Measurements from ENCODE around the gene UBE2E2. TPM values are rescaled to one million over a fixed set of nuclear protein-coding genes. Genes with fewer than 3 reads are reported as not detected.

Gene UBE2E2
- total RNA-seq, 2 experiments from 2014 or later, result 14.1 to 20.2 TPM

- no peak for TF ChIP-seq CTCF (IDR thresholded peaks at IDR 0.05)
- Histone ChIP-seq H3K4me3 (ENCODE audit: low read length) (no peak overlapping the region), H3K36me3 (ENCODE audit: insufficient read depth, low read length) (no peaks in the 10 kb centered on the region), H3K4me1 (ENCODE audit: insufficient read depth, low read length) (no peaks in the 10 kb centered on the region), H3K27ac (ENCODE audit: low read depth in 1 of 2, low read length in 2 of 2) (no peak overlapping the region), H3K27me3 (ENCODE audit: control insufficient read depth in 1 of 2, insufficient read depth in 2 of 2, low read length in 2 of 2) (no peaks in the 10 kb centered on the region), H3K9me3 (ENCODE audit: control insufficient read depth in 1 of 2, insufficient read depth in 1 of 2, low read length in 2 of 2) (no peaks in the 10 kb centered on the region)
- Mint-ChIP-seq H3K4me1 (ENCODE audit: low read depth) (no peaks in the 10 kb centered on the region), H3K4me3 (no peak overlapping the region), H3K9me3 (no peaks in the 10 kb centered on the region), H3K27me3 (peaks cover 4% of the 10 kb centered on the region), H3K36me3 (ENCODE audit: low read depth) (no peaks in the 10 kb centered on the region), H3K27ac (no peak overlapping the region)
- POLR2A ChIA-PET, result no interaction called here
- CTCF ChIA-PET, result no interaction called here
- intact Hi-C loops (cut with DNase I, micrococcal nuclease), result no loop called here
- ATAC-seq (ENCODE audit: poor library complexity) (no peak), DNase-seq (no peak)
These were observed 430.3 kb downstream of the UBE2E2 start for GRCh38 chr3:23633261-23633960.

GRCh38 chr3:23637339-23637738, 434.2 kb downstream of the UBE2E2 start:
- Mint-ChIP-seq H3K27ac (no peak overlapping the region), H3K4me1 (ENCODE audit: low read depth) (no peaks in the 10 kb centered on the region), H3K4me3 (no peak overlapping the region), H3K36me3 (ENCODE audit: low read depth) (no peaks in the 10 kb centered on the region), H3K9me3 (no peaks in the 10 kb centered on the region), H3K27me3 (no peaks in the 10 kb centered on the region)
- Histone ChIP-seq H3K9me3 (ENCODE audit: control insufficient read depth in 1 of 2, insufficient read depth in 1 of 2, low read length in 2 of 2) (no peaks in the 10 kb centered on the region), H3K4me3 (ENCODE audit: low read length) (no peak overlapping the region), H3K27me3 (ENCODE audit: control insufficient read depth in 1 of 2, insufficient read depth in 2 of 2, low read length in 2 of 2) (no peaks in the 10 kb centered on the region), H3K4me1 (ENCODE audit: insufficient read depth, low read length) (no peaks in the 10 kb centered on the region), H3K36me3 (ENCODE audit: insufficient read depth, low read length) (no peaks in the 10 kb centered on the region), H3K27ac (ENCODE audit: low read depth in 1 of 2, low read length in 2 of 2) (no peak overlapping the region)
- intact Hi-C loops (cut with DNase I, micrococcal nuclease), result no loop called here
- ChIA-PET POLR2A (no interaction called here), CTCF (no interaction called here)
- ATAC-seq (ENCODE audit: poor library complexity), result no peak
- no peak for DNase-seq
- no peak for TF ChIP-seq CTCF (IDR thresholded peaks at IDR 0.05)

- no peaks in the 10 kb centered on the region for H3K27me3 Mint-ChIP-seq
- H3K27ac Mint-ChIP-seq, result no peak overlapping the region
- H3K27me3 ChIP-seq (ENCODE audit: control insufficient read depth in 1 of 2, insufficient read depth in 2 of 2, low read length in 2 of 2), result no peaks in the 10 kb centered on the region
- H3K4me3 ChIP-seq (ENCODE audit: low read length), result no peak overlapping the region
- no peak for TF ChIP-seq CTCF (IDR thresholded peaks at IDR 0.05)
- DNase-seq (no peak), ATAC-seq (ENCODE audit: poor library complexity) (no peak)
- H3K4me1 Mint-ChIP-seq (ENCODE audit: low read depth), result no peaks in the 10 kb centered on the region
- H3K4me1 ChIP-seq (ENCODE audit: insufficient read depth, low read length), result no peaks in the 10 kb centered on the region
- H3K9me3 ChIP-seq (ENCODE audit: control insufficient read depth in 1 of 2, insufficient read depth in 1 of 2, low read length in 2 of 2), result no peaks in the 10 kb centered on the region
- intact Hi-C loops (cut with DNase I, micrococcal nuclease), result no loop called here
- H3K9me3 Mint-ChIP-seq, result peaks cover 2% of the 10 kb centered on the region
- H3K4me3 Mint-ChIP-seq, result no peak overlapping the region
- ChIA-PET POLR2A (no interaction called here), CTCF (no interaction called here)
- H3K27ac ChIP-seq (ENCODE audit: low read depth in 1 of 2, low read length in 2 of 2), result no peak overlapping the region
- H3K36me3 Mint-ChIP-seq (ENCODE audit: low read depth), result no peaks in the 10 kb centered on the region
- H3K36me3 ChIP-seq (ENCODE audit: insufficient read depth, low read length), result no peaks in the 10 kb centered on the region
These were observed 437.5 kb downstream of the UBE2E2 start for GRCh38 chr3:23640471-23641146.

Measured in CD4-positive, alpha-beta T cell (primary cell).